Glomerular visceral epithelial cell (primary cell): ENCODE measurements around the gene OSBP.
"Not testable (repeated sequence)": the region's sequence is repeated elsewhere in the genome, so short reads cannot be mapped to it uniquely, and the experiment has no call there.

Experiments used
- DNase-seq: peaks from one replicate; pipeline ENCODE4 v3.0.0-alpha.2; 2016; ENCODE audit errors: extremely low spot score

The OSBP gene

DNA sequence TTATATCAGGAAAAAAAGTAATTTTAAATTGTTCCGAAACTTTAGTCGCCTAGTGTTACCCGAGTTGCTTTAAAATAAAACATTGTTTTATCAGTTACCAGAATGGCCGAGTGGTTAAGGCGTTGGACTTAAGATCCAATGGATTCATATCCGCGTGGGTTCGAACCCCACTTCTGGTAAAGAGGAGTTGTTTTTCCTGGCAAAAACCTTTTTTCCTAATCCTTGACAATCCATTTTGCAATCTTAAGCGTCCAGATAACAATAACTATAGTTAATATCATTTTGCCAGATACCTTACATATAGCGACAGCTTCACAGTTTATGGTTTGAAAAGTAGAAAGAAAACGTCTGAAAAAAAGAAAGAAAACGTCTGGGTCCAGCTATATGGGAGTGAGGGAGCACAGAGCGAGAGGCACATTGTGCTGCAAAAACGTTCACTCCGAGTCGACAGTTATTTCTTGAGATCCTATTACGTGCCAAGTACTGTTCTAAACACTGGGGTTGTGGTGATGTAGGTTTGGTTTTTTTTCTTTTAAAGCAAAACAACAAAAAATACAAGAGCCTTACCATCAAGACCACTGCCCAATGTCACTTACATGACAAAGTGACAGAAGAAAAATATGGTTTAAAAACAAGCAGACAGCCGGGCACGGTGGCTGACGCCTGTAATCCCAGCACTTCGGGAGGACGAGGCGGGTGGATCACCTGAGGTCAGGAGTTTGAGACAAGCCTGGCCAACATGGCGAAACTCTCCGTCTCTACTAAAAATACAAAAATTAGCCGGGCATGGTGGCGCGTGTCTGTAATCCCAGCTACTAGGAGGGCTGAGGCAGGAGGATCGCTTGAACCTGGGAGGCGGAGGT lies 63.7 kb downstream of the OSBP start:
- DNase-seq: peak; percentile 79

DNA sequence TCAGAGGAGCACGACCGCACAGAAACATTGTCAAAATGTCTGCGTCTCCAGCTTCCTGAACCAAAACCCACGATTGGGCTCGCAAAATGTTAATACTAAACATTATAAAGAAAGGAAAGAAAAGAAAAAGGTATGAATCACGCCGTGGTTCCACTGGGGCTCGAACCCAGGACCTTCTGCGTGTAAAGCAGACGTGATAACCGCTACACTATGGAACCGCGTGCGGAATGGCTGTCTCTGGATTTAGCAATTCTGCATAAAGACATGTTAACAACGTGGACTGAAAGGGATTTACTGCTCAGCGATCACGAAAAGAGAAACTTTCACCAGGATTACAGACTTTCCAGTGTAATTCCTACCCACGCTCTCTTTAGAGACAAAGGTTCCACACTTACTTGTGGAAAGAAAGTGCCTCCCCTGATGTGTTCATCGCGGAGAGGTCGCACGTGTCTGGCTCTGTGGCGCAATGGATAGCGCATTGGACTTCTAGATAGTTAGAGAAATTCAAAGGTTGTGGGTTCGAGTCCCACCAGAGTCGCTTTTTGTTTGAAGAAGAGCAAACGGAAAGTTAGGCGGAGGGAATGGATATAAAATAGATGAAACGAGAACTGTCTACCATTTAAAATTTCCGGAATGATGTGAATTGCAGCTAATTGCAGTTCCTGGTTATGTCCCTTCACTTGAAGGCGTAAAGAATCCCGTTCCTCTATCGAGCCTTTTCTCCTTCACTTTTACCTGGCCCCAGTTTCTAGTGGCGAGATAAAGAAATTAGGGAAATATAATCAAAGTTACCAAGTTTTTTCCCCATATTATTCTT lies 64.5 kb downstream of the OSBP start:
- peak; percentile 90 for DNase-seq

DNA sequence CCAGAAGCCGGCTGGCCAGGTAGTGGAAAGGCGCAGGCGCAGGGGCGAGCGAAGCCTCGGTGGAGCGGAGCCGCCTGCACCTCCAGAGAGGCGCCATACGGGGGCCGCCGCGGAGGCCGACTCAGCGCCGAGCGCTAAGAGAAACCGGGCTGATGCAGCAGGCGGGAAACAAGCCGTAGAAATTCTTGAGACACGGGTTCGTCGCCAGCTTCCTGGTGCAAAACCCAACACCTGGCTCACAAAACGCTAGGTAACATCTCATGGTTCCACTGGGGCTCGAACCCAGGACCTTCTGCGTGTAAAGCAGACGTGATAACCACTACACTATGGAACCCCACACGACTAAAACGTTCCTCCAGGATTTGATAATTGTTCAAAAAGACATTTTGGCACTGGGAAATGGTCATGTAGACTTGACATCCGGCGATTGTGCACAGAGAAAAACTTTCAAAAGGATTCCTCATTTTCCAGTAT lies 65.2 kb downstream of the OSBP start:
- peak; percentile 94 for DNase-seq

DNA sequence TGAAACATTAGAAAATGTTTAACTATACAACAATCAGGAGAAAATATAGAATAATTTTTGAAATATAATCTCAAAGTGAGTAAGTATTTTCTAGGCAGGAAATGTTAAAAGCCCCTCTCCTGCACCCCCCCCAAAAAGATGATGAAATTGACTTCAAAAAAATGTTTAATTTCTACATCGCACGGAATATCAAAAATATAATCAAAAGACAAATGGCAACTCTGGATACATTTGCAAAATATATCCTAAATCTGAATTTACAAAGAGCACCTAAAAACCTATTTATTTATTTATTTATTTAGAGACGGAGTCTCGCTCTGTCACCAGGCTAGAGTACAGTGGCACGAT lies 67.3 kb downstream of the OSBP start:
- DNase-seq: no peak

- DNase-seq: not testable (repeated sequence)
Observed at GRCh38 chr11:59547605-59548308, 67.8 kb downstream of the OSBP start.

DNA sequence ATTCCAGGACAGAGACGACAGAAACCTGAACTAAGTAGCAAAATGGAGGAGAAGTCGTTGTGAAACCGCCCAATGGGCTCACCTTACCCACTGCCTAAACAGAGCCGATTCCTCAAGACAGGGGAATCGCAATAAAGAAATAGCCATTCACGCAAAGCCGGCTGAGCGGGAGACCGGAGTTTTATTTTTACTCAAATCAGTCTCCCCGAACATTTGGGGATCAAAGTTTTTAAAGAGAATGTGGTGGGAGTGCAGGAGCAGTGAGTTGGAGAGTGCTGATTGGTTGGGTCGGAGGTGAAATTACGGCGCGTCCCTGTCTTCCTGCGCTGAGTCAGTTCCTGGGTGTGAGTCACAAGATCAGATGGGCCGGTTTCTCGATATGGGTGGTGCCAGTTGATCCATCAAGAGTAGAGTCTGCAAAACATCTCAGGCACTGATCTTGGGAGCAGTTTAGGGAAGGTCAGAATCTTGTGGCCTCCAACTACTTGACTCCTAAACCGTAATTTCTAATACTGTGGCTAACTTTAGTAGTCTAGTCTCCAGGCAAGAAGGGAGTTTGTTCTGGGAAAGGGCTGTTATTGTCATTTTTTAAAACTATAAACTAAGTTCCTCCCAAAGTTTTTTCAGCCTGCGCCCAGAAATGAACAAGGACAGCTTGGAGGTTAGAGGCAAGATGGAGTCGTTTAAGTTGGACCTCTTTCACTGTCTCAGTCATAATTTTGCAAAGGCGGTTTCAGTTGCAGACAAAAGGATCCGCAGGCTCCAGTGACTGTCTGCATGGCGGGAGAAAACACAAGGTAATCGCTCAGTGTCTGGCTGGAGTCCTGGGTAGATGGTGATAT lies 70.2 kb downstream of the OSBP start:
- DNase-seq: no peak

DNA sequence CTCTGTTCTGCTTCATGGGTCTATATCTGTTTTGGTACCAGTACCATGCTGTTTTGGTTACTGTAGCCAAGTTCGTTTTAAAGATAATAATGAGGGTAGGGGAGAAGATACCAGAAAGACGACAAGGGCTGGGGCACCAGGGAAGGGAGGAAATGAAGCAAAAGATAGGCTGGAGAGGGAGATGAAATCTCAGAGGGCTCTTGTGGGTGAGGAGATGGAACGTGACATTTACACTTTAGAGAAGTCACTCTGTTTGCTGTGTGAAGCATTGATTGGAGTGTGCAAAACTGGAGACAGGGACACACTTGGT lies 70.8 kb downstream of the OSBP start:
- DNase-seq: no peak

GRCh38 chr11:59543713-59544112 lies 71.9 kb downstream of the OSBP start:
- DNase-seq: not testable (repeated sequence)

DNA sequence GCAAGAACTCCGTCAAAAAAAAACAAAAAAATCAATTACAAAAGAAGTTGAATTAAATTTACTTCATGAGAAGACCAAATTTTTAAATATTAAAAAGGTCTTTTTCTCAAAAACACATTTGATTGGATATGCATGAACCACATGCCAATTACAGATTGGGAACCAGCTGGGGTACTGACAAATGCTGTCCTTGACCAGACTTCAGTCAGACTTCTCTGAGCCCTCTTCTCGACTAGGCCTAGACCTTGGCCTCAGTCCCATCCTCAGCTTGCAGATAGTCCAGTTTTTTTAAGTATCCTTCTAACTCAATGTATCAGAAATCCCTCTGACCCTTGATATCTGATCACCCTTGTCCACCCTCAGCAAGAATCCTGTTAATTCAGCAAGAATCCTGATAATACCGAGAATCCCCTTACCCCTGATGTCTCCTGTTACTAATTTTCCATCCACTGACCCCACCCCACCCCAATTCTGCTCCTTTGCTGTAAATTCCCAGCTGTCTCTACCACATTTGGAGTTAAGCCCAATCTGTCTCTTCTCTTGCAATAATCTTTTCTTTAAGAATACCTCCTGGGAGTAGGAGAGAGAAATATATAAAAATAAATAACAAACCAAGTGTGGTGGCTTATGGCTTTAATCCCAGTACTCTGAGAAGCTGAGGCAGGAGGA lies 73.3 kb downstream of the OSBP start:
- no peak for DNase-seq

DNA sequence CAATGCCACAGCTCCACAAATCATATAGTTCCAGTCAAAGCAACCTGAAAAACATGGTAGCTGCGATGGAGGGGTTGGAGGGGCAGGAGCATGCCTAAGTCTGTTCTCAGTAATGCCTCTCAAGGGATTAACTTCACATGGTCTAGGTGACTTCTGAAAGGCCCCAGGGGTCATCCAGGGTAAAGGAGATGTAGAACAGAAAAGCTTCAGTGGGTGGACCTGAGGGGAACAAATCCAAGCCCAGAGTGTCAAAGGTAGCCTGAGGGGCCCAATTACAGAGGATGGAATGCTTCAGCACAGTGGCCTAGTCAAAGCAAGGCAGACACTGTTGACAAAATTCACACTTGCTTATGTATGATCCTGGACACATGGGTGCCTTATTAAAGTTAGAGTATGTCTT lies 80.9 kb downstream of the OSBP start:
- no peak for DNase-seq

DNA sequence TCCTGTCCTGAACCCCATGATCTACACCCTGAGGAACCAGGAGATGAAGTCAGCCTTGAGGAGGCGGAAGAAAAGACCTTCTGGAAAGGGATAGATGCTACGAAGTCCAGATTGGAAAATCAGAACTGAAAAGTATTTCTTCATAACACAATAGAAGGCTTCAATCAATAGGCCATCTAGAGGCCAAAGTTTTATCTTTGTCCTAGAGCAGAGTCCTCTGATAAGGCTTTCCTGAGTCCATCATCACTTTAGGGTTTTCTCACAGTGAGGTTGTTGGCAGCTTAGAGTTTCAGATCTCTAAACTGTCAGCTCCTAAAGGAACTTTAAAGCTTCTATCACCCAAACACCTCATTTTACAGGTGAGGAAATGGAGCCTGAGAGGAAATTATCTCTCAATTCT lies 83.0 kb downstream of the OSBP start:
- DNase-seq: no peak

DNA sequence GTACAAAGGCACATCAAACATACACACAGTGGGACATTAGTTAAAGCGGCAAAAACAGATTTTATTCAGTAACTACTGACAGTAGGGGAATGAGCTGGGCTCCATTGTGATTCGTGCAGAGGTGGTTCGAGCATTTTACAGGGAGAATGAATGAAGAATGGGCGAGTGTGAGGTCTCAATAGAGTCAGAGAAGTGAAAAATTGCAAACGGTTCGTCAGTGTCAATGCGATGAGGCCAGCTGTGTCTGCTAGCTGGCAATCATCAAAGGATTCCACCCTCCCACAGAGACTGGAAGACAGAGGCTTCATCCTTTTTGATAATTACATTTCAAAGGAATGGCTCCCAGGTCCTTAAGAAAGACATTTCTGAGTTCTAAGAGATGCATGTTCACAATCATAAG lies 86.9 kb downstream of the OSBP start:
- DNase-seq: no peak
